A673 (cell line): ENCODE data around the gene SOBP.

Source experiments
- CTCF ChIP-seq: fragments of 300-800, 200-600 bp; sonication (generic); conservative IDR thresholded peaks from 2 replicates; pipeline ENCODE4 v1.5.1; 2017; ENCODE audit warnings: low read depth, mild to moderate bottlenecking, antibody characterized with exemption, low read length, moderate library complexity, mixed read lengths
- EZH2 ChIP-seq: fragments of 200-600 bp; sonication (generic); IDR thresholded peaks from 2 replicates; pipeline ENCODE4 v1.6.1; 2017; ENCODE audit warnings: borderline replicate concordance, low read depth, mild to moderate bottlenecking, mixed read lengths, antibody characterized with exemption, low read length; ENCODE audit not compliant: poor library complexity, severe bottlenecking

DNA sequence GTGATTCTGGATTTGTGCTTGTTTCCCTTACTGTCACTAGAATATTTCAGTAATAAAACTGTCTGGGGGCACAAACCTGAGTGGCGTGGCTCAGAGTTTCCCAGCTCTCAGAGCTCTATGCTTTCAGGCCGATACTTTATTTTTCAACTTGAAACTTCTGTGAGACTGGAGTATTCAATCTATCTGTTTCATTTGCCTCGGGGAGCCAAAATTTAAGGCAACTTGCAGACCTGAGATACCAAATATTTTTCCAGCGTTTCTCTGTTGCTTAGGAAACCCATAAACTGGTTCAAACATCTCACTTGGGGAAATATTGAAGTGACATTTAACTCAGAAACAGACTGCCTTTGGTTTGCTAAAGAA, 74.7 kb downstream of the SOBP start:
- TF ChIP-seq CTCF (no peak), EZH2 (no peak)
